Measurements from ENCODE around the gene LRP6. TPM values are rescaled to one million over a fixed set of nuclear protein-coding genes. Genes with fewer than 3 reads are reported as not detected.

LRP6 gene
- total and polyA plus RNA-seq, 11 donors = 3.7 to 29.6 (median 16.9) TPM

DNA sequence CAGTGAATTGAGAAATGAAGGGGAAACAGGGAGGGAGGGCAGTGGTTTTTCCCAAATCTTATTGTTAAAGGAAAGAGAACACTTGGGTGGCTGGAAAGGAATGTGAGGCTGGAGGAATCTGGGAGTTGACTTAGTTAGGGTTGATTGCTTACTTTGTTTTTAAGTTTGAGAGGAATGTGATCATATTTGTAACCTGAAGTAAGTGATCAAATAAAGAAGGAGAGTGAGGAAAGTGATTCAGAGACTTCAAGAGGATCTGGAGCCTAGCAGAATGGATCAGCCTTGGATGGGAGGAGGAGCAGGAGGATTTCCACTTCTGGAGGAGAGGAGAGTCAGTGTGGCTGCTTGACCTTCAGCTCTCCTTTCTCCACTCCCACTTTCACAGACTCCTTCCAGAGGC is 6.0 kb upstream of the LRP6 start:
- Histone ChIP-seq H3K27ac (no peak overlapping the region), H3K4me1 (peaks cover 0 to 3% (median under 1%) of the 10 kb centered on the region in 12 donors), H3K27me3 (no peaks in the 10 kb centered on the region), H3K9me3 (peaks cover 0 to 15% (median 2%) of the 10 kb centered on the region in 12 donors), H3K4me3 (no peak overlapping the region), H3K36me3 (no peaks in the 10 kb centered on the region)
- TF ChIP-seq, protein P1, sequence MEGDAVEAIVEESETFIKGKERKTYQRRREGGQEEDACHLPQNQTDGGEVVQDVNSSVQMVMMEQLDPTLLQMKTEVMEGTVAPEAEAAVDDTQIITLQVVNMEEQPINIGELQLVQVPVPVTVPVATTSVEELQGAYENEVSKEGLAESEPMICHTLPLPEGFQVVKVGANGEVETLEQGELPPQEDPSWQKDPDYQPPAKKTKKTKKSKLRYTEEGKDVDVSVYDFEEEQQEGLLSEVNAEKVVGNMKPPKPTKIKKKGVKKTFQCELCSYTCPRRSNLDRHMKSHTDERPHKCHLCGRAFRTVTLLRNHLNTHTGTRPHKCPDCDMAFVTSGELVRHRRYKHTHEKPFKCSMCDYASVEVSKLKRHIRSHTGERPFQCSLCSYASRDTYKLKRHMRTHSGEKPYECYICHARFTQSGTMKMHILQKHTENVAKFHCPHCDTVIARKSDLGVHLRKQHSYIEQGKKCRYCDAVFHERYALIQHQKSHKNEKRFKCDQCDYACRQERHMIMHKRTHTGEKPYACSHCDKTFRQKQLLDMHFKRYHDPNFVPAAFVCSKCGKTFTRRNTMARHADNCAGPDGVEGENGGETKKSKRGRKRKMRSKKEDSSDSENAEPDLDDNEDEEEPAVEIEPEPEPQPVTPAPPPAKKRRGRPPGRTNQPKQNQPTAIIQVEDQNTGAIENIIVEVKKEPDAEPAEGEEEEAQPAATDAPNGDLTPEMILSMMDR (IDR thresholded peaks at IDR 0.05) = no peak
- TF ChIP-seq POLR2A (IDR thresholded peaks at IDR 0.05) = no peak
- DNase-seq (no peak), ATAC-seq (no peak)
- intact Hi-C loops (cut with DNase I) = no loop called here

DNA sequence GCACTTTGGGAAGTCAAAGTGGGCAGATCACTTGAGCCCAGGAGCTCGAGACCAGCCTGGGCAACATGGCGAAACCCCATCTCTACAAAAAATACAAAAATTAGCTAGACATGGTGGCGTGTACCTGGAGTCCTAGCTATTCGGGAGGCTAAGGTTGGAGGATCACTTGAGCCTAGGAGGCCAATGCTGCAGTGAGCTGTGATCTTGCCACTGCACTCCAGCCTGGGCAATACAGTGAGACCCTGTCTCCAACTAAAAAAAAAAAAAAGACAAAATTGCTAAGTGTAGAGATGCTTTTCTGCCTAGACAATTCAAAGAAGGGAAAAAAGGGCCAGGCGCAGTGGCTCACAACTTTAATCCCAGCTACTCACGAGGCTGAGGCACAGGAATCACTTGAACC is 3.4 kb upstream of the LRP6 start:
- Histone ChIP-seq H3K27me3 (peaks cover 0 to 18% (median 0%) of the 10 kb centered on the region in 9 donors), H3K9me3 (no peaks in the 10 kb centered on the region), H3K4me1 (peaks cover 0 to 16% (median 5%) of the 10 kb centered on the region in 12 donors), H3K36me3 (no peaks in the 10 kb centered on the region), H3K4me3 (no peak overlapping the region), H3K27ac (no peak overlapping the region)
- DNase-seq = no peak
- intact Hi-C loops (cut with DNase I) = no loop called here
- TF ChIP-seq, protein P1 (IDR thresholded peaks at IDR 0.05) = no peak
- no peak for TF ChIP-seq POLR2A (IDR thresholded peaks at IDR 0.05)
- no peak for ATAC-seq
- WGBS, 4 donors = 99% methylated on average over 6 of the region's 6 CpGs

DNA sequence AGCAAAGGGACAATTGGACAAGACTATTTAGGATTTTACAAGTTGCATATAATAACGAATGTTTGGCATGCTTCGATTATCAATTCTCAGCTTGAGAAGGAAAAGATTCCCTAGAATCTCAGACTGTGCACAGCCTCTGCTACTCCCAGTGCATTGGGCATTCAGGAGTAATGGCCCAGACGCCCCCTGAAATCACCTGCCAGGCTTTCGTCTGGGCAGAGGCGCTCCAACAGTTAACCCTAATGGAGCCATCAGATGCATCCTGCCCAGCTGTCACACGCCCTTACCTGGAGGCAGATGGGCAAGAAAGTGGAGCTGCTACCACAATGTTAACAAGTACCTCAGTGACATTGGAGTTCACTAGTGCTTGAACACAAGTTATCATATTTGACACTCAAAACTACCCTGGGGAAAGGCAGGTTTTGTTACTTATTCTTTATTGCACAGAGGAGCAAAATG is 927 bp upstream of the LRP6 start:
- Histone ChIP-seq H3K4me1 (peaks cover 0 to 29% (median 16%) of the 10 kb centered on the region in 12 donors), H3K4me3 (peak overlapping the region in 11 of 12 donors; percentile 69 to 97 (median 82)), H3K27ac (peak overlapping the region in 9 of 12 donors; percentile 94 to 100 (median 99)), H3K27me3 (peaks cover 0 to 18% (median 0%) of the 10 kb centered on the region in 9 donors), H3K36me3 (no peaks in the 10 kb centered on the region), H3K9me3 (no peaks in the 10 kb centered on the region)
- DNase-seq (no peak), ATAC-seq (no peak)
- WGBS, 4 donors = 19 to 32% (median 25%) methylated on average over 6 of the region's 6 CpGs
- intact Hi-C loops (cut with DNase I) = loop anchor here in 8 of 10 donors (5.0 to 10.0 kb wide), 11 partner anchors 55 to 185 kb away; no protein-coding TSS in a partner anchor
- TF ChIP-seq, protein P1 (IDR thresholded peaks at IDR 0.05) = no peak
- no peak for TF ChIP-seq POLR2A (IDR thresholded peaks at IDR 0.05)

DNA sequence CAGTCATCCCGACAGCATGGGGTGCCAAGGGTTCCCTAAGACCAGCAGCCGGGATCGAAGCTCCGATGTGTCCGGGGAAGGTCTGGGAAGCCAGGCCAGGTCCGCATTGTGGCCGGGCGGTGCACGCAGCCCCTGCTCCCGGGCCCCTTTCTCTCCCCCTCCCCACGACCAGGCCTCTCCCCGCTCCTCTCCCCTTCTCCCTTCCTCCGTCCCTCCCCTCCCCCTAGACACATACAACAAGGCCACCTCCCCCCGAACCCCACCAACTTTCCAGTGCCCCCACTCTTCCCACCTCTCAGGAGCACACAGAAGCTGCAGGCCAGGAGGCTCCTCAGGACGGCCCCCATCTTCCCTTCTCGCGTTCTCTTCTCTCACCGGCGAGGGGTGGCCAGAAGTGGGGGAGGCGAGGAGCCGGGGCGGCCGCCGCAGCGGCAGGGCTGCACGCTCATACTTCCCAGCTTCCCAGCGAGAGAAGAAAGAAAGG is 413 bp downstream of the LRP6 start:
- no peaks in the 10 kb centered on the region for H3K9me3 ChIP-seq
- intact Hi-C loops (cut with DNase I) = loop anchor here in 8 of 10 donors (5.0 to 10.0 kb wide), 11 partner anchors 56 to 184 kb away; no protein-coding TSS in a partner anchor

More for the DNA sequence above, 413 bp downstream of the LRP6 start:
- TF ChIP-seq, protein P1 (IDR thresholded peaks at IDR 0.05) = no peak
- TF ChIP-seq POLR2A (IDR thresholded peaks at IDR 0.05) = no peak
- Histone ChIP-seq H3K4me3 (peak overlapping the region; percentile 69 to 97 (median 84)), H3K27me3 (peaks cover 0 to 18% (median 0%) of the 10 kb centered on the region in 9 donors), H3K4me1 (peaks cover 0 to 29% (median 16%) of the 10 kb centered on the region in 12 donors), H3K27ac (peak overlapping the region; percentile 94 to 100 (median 99)), H3K36me3 (no peaks in the 10 kb centered on the region)
- ATAC-seq = peak in 2 of 4 donors; percentile 19
- peak in 3 of 5 donors; percentile 29 to 30 (median 30) for DNase-seq
- WGBS, 4 donors = 0 to 2% (median 1%) methylated on average over 15 to 27 of the region's 27 CpGs
